ENCODE measurements around the gene RFPL2. TPM values are rescaled to one million over a fixed set of nuclear protein-coding genes. Genes with fewer than 3 reads are reported as not detected.

RFPL2 gene
- total RNA-seq, 4 donors from 2014 or later = 0.17 TPM; not detected in 3

- TF ChIP-seq POLR2A (IDR thresholded peaks at IDR 0.05) = no peak
- TF ChIP-seq CTCF (IDR thresholded peaks at IDR 0.05) = no peak
- no peak overlapping the region for H3K4me3 ChIP-seq (ENCODE audit: low read depth, poor library complexity, severe bottlenecking)
- DNase-seq (ENCODE audit: low spot score in 2 of 2) = no peak
- 93 to 97% methylated on average over 1 of the region's 1 CpG for WGBS, 2 donors
- intact Hi-C loops (cut with DNase I; ENCODE audit: low total_unique reads) = no loop called here
Observed at GRCh38 chr22:32244547-32244946, 39.7 kb upstream of the RFPL2 start.

- intact Hi-C loops (cut with DNase I; ENCODE audit: low total_unique reads) = no loop called here
- no peak overlapping the region for H3K4me3 ChIP-seq (ENCODE audit: low read depth, poor library complexity, severe bottlenecking)
- TF ChIP-seq CTCF (IDR thresholded peaks at IDR 0.05) = no peak
- TF ChIP-seq POLR2A (IDR thresholded peaks at IDR 0.05) = no peak
- WGBS, 2 donors = 51 to 58% methylated on average over 2 of the region's 2 CpGs
- no peak for DNase-seq (ENCODE audit: low spot score in 2 of 2)
Observed at GRCh38 chr22:32240461-32240860, 35.6 kb upstream of the RFPL2 start.

- TF ChIP-seq POLR2A (IDR thresholded peaks at IDR 0.05) (no peak), CTCF (IDR thresholded peaks at IDR 0.05) (no peak)
- no peak for DNase-seq (ENCODE audit: low spot score in 2 of 2)
- H3K4me3 ChIP-seq (ENCODE audit: low read depth, poor library complexity, severe bottlenecking) = no peak overlapping the region
- 63 to 88% methylated on average over 1 of the region's 1 CpG for WGBS, 2 donors
- intact Hi-C loops (cut with DNase I; ENCODE audit: low total_unique reads) = no loop called here
Observed at GRCh38 chr22:32237906-32238305, 33.0 kb upstream of the RFPL2 start.

GRCh38 chr22:32236970-32237369 is 32.1 kb upstream of the RFPL2 start:
- TF ChIP-seq CTCF (IDR thresholded peaks at IDR 0.05) (no peak), POLR2A (IDR thresholded peaks at IDR 0.05) (no peak)
- 60 to 72% methylated on average over 8 of the region's 8 CpGs for WGBS, 2 donors
- intact Hi-C loops (cut with DNase I; ENCODE audit: low total_unique reads) = no loop called here
- no peak for DNase-seq (ENCODE audit: low spot score in 2 of 2)
- H3K4me3 ChIP-seq (ENCODE audit: low read depth, poor library complexity, severe bottlenecking) = no peak overlapping the region

- H3K4me3 ChIP-seq (ENCODE audit: low read depth, poor library complexity, severe bottlenecking) = no peak overlapping the region
- TF ChIP-seq POLR2A (IDR thresholded peaks at IDR 0.05) (no peak), CTCF (IDR thresholded peaks at IDR 0.05) (no peak)
- no peak for DNase-seq (ENCODE audit: low spot score in 2 of 2)
- 83 to 85% methylated on average over 5 of the region's 5 CpGs for WGBS, 2 donors
- intact Hi-C loops (cut with DNase I; ENCODE audit: low total_unique reads) = no loop called here
Observed at GRCh38 chr22:32233091-32233490, 28.2 kb upstream of the RFPL2 start.

GRCh38 chr22:32232191-32232830 is 27.4 kb upstream of the RFPL2 start:
- intact Hi-C loops (cut with DNase I; ENCODE audit: low total_unique reads) = no loop called here
- DNase-seq (ENCODE audit: low spot score in 2 of 2) = no peak
- H3K4me3 ChIP-seq (ENCODE audit: low read depth, poor library complexity, severe bottlenecking) = no peak overlapping the region
- TF ChIP-seq CTCF (IDR thresholded peaks at IDR 0.05) = no peak
- no peak for TF ChIP-seq POLR2A (IDR thresholded peaks at IDR 0.05)
- WGBS, 2 donors = 61 to 64% methylated on average over 5 of the region's 5 CpGs

All from lower leg skin (tissue), 4 donors.